GM18498 (cell line): ENCODE measurements around the gene SLC2A8.
A peak's percentile ranks its signal among the peaks of the same experiment; 100 is the strongest.

Source experiments
- ATAC-seq: cut with Tn5 transposase; IDR thresholded peaks from one replicate; pipeline ENCODE4 v1.9.1; 2021; ENCODE audit warnings: mild to moderate bottlenecking, moderate library complexity; ENCODE audit not compliant: unreplicated experiment

Gene SLC2A8

DNA sequence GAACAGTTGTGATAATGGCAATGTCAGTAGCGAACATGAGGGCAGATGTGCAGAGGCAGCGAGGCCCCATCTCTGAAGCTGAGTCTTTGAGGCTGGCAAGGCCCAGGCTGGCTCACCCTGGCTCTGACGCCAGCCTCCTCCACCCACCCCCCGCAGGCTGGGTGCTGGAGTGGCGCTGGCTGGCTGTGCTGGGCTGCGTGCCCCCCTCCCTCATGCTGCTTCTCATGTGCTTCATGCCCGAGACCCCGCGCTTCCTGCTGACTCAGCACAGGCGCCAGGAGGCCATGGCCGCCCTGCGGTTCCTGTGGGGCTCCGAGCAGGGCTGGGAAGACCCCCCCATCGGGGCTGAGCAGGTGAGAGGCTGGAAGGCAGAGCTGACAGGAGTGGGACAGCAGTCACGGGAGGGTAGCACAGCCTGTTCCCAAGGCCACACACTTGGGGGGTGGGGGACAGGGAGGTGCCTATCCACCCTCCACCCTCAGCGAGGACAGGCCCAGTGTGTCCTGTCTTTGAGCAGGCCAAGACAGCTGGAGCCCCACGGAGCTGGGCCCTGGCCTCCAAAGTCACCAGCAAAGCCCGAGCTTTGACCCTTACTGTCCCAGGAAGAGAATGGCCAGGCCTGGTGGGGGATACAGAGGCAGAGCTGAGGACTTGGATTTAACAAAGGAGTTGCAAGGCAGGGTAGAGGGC is 5.6 kb downstream of the SLC2A8 start:
- no peak for ATAC-seq

DNA sequence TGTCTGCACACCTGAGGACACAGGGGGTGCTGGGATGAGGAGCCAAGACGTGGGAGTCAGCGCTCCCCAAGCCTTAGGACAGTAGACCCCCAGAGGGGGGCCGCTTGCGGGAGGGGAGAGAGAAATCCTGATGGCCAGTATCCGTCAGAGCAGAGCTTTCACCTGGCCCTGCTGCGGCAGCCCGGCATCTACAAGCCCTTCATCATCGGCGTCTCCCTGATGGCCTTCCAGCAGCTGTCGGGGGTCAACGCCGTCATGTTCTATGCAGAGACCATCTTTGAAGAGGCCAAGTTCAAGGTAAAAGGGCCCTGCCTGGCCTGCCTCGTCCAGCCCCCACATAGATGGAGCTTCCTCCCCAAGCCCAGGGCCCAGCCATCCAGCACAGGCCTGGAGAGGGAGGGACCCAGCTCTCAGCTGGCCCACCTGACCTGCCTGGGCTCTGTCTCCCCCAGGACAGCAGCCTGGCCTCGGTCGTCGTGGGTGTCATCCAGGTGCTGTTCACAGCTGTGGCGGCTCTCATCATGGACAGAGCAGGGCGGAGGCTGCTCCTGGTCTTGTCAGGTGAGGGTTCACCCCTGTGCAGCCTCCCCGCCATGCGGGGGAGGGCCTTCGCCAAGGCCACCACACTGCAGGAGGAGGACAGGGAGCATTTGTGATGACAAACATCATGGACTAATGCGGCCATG is 6.7 kb downstream of the SLC2A8 start:
- ATAC-seq, result no peak

DNA sequence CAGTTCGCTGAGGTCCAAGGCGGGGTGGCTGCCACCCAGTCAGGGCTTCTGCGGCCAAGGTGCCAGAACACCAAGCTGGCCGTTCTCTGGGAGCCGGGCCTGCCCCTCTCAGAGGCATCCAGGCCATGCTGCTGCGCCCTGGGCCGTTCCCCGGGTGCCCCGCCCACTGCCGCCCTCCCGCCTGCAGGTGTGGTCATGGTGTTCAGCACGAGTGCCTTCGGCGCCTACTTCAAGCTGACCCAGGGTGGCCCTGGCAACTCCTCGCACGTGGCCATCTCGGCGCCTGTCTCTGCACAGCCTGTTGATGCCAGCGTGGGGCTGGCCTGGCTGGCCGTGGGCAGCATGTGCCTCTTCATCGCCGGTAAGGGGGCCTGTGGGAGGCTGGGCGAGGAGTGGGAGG is 7.7 kb downstream of the SLC2A8 start:
- no peak for ATAC-seq

DNA sequence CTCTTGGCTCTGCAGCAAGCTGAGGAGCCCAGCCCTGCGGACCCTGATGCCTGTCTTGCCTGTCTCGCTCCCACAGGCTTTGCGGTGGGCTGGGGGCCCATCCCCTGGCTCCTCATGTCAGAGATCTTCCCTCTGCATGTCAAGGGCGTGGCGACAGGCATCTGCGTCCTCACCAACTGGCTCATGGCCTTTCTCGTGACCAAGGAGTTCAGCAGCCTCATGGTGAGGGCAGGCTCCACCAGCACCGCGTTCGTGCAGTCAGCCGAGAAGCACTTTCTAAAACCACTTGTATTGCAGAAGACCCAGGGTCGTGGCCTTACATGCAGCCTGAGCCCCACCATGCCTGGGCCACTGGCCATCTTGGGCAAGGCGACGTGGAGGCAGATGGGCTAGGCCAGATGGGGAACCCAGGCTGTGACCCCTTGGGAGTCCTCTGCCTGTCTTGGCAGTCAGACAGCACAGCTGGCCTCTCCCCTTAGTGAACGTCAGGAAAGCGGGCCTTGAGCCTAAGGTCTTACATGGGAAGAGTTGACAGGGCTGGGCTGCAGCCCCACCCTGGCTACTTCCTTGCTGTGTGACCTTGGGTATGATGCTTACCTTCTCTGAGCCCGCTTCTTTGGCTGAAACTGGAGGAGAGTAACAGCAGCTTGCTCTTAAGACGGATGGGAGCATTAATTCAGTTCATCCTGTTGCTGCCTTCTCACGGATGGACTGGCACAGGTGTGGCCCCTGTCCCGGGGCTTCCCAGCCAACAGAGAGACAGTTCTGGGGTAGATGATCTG is 8.6 kb downstream of the SLC2A8 start:
- ATAC-seq, result no peak

DNA sequence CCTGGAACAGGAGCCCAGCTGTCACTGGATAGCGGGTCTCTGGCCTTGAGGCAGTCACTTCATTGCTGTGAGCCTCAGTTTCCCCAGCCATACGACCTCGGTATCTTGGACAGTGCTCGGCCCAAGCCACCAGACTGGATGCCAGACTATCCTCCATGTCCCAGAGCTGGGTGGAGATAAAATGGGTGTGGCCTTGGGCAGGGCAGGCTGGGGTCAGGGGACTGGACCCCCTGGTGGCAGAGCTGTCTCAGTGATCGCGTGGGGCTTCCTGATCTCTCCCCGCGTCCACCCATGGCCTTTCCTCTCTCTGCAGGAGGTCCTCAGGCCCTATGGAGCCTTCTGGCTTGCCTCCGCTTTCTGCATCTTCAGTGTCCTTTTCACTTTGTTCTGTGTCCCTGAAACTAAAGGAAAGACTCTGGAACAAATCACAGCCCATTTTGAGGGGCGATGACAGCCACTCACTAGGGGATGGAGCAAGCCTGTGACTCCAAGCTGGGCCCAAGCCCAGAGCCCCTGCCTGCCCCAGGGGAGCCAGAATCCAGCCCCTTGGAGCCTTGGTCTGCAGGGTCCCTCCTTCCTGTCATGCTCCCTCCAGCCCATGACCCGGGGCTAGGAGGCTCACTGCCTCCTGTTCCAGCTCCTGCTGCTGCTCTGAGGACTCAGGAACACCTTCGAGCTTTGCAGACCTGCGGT is 10.0 kb downstream of the SLC2A8 start:
- ATAC-seq, result no peak

DNA sequence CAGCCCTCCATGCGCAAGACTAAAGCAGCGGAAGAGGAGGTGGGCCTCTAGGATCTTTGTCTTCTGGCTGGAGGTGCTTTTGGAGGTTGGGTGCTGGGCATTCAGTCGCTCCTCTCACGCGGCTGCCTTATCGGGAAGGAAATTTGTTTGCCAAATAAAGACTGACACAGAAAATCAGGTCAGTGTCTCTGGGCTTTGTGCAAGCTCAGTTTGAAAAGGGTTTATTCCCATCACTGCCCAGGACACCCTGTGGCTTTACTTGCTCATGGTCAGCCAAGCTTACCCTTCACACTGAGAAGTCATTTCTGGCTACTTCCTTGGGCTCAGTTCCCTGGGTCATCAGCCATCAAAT is 10.5 kb downstream of the SLC2A8 start:
- no peak for ATAC-seq

DNA sequence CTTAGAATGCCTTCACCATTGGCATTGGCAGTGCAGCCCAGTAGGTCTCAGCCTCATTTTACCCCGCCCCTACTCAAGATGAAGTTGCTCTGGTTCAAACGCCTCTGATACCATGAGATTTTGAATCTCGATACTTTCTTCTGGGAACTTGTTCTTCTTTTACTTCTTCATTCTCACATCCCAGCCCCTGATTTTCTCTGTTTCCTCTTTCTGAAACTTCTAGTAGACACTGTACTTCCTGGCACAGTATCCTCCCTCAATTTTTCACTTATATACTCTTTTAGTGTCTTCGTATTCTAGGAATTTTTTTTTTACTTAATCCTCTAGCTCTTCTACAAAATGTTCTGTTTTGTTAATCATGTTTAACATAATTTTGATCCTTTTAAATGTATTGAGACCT is 14.2 kb downstream of the SLC2A8 start:
- no peak for ATAC-seq

DNA sequence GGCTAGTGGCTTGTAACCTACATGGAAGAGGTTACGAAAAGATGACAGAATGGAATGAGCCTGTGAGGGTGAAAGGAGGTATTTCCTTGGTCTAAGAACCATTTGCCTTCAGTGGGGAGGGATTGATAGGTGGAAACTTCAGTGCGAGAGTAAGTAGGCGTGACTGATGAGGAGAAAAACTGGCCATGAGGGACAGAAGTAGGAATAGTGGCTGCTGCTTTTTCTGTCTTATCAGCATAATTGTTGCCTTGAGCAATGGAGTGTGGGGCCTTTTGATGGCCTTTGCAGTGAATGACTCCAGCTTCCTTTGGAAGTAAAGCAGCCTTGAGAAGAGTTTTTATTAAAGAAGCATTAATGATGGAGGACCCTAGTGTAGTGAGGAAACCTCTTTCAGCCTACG is 18.2 kb downstream of the SLC2A8 start:
- no peak for ATAC-seq

DNA sequence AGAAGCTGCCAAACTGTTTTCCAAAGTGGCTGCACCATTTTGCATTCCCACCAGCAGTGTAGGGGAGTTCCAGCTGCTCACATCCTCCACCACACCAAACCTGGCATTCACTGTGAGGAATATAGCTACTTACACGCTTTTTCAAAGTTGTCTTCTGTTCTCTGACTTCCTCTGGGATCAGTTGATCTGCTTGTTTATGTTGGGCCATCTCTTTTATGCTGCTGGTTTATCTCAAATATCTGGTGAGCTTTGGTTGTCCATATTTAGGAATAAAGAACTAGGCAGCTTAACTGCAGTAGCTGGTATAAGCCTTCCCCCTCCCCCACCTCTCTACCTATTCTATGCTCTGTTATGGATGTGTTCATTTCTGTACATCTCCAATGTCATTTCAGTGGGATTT is 18.7 kb downstream of the SLC2A8 start:
- ATAC-seq, result no peak

DNA sequence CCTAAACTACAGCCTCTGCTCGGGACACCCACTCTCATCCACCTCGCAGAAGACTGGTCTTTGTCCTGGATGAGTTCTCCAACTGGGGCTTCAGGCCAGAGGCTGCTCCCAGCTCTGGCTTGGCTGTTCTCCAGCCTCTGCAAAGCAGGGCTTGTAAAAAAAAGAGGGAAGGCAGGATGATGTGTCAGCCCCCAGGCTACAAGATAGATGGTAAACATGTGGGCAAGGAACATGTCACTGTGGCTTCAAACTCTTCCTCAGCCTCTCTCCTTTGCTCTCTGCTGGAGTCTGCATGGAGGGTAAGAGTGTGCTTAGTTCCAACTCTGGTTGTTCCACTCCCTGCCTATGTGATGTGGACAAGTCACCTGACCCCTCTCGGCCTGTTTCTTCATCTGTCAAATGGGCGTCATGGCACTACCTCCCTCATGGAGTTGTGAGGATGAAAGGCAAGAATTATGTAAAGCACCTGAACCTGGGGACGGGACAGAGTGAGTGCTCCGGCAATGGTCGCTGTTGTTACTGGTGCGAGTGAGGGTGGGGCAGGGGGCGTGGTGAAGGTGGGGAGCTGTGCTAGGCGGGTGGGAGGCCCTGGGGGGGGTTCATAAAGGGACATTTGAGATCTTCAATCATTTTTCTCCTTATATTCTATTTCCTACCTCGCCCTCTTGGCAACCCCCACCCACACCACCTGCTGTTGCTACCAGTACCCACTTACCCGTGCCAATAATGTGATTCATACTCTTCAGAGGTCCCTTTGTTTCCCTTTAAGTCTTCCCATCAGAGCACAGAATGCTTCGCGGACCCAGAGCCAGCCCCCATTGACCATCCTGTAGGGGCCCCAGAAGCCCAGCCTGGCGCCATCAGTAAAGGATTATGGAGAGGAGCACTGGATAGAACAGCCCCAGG is 20.4 kb downstream of the SLC2A8 start:
- no peak for ATAC-seq

DNA sequence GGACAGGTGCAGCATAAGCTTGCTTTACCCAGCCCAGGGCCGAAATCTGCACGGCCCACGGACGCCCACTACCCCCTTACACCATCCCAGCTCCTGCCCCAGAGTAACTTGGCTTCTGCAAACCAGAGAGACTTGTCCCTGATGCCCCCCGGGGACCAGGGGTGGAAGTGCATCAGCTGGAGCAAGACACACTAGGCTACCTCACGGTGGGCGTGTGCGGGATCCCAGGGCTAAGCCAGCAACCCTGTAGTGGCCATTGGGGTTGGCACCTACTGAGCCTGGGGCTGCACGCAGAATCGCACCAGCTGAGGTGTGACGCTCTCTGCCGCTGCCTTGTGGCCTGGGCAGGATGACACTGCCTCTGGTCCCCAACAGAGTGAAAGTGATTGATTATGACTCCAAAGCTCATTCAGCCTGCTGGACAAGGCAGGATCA is 21.1 kb downstream of the SLC2A8 start:
- ATAC-seq, result no peak

DNA sequence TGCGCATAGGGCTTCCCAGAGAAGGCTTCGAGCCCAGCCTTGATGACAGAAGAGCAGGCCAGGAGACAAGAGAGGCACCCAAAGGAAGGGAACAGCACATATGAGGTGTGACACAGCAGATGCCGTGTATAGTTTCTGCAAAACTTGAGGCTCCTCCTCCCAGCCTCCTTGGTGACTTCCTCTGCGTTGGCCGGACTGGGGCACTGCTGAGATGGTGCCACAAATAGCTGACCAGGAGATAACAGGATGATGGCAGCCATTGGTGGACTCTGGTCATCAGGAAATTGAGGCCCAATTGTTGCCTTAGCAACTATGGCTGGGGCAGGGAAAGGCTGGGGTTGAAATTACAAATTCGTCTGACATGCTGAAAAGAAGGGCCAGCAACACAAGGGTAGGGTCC is 22.4 kb downstream of the SLC2A8 start:
- ATAC-seq, result no peak

DNA sequence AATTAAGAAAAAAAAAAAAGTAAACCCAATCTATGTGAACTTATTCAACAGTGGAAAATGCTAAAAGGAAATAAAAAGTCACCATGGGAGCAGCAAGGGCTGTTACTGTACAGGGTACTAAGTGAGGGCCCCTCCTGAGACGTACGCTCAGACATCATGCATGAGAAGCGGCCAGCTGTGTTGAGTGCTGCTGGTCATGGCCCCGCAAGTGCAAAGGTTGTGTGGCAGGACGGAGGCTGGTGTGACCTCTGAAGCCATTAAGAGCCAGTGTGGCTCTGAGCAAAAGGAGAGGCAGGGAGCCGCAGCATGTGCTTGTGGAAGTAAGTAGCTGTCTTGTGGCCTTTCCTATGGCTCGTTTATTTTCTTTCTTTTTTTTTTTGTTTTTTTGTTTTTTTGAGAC is 24.1 kb downstream of the SLC2A8 start:
- ATAC-seq, result no peak

DNA sequence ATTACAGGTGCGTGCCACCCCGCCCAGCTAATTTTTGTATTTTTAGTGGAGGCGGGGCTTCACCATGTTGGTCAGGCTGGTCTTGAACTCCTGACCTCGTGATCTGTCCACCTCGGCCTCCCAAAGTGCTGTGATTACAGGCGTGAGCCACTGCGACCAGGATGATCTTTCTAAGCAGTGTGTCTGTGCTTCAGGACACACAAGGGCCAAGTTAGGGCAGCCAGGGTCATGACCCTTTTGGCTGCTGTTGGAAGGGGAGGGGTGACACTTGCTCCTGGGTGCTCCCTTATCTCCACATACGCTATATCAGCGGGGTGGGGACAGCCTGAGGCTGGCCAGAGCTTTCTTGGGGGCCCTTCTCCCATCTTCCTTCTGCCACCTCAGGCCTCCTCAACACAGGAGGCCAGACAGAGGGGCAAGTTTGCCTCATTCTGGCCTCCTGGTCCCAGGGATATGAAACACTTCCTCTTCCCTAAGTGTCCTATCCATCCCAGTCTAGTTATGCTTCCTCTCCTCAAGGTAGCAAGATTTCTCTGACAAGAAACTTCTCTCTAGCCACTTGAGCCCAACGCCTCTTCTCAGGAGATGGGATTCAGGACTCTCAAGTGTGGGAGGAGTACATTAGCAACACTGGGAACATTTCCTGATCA is 25.3 kb downstream of the SLC2A8 start:
- no peak for ATAC-seq

DNA sequence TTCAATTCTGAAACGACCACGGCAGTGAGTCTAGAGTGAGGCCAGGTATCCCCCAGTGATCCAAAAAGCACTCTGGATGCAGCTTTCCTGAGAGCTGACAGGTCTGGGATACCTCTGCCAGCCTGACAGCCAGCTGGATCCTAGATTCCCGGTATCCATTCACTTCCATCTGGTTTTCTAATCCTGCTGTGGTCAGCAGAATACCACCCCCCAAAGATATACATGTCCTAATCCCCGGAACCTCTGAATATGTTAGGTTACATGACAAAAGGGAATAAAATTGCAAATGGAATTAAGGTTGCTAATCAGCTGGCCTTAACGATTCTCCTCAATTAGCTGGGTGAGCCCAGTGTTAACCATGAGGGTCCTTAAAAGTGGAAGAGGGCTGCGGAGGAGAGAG is 25.8 kb downstream of the SLC2A8 start:
- ATAC-seq, result no peak

DNA sequence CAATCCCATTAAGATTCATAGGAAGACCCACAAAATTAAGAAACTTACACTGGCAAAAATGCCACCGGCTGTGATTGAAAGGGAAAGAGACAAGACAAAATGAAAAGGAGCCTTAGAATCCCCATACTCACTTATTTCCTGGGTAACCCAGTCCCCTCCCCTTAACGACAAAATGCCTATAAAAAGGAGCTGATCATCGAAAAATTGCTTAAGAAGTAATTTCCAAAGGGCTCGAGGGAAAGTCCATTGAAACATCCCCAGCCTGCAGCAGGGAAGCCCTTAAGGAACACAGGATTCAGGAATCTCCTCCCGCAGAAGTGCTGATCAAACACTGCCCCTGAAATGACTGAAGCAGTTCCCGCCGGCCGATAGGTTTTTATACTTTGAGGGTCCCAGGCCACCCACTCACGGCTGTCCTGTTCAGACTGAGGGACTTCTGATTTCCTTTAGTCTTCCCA is 26.5 kb downstream of the SLC2A8 start:
- no peak for ATAC-seq

DNA sequence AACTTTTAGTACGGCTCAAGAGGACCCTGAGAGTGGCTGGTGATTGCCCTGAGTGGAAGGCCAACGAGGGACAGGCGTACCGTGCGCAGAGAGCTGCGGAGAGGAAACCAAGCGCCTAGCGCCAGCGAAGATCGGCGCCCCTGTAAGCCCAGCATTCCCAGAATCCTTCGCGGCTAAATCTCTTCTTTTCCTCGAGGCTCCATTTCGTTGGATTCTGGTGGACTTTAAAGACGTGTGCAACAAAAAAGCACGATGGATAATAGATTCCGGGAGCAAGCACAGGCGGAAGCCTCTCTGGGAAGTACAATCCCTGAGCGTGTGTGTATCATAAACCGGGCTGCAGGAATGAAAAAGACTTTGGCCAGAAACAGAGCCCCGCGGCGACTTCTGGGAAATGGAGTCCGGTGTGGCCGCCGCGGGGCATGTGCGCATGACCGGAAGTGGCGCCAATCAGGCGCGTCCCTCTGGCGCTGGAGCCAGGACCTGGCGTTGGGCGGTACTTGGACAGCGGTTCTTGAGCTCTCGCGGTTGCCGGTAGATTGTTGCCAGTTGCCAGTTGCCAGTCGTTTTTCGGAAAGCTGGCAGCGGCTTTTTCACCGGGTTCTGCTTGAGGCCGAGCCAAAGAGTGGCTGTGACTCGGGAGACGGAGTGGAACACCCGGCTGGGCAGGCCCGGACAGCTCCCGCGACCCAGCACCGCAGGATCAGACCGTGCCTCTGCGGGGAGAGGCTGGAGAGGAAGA is 27.1 kb downstream of the SLC2A8 start, which contains the start of gene ZNF79:
Gene ZNF79, plus strand, starts transcription at position 449 of the 742 bp plus-strand sequence. CDS start 406 bp downstream, outside the sequence.
- ATAC-seq, result peak; percentile 86

DNA sequence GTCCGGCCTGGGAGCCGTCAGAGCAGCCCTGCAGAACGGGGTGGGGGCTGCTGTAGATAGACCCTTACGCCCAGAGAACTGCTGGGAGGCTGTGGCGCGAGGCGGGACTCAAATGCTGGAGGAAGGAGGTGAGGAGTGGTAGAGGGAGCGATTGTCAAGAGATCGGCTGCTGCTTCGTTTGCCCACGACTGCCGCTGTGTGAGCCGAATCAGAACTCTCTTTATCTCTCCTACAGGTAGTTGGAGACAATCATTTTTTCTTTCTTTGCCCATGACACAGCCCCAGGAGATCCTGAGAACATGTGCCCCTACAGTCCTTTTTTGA is 27.7 kb downstream of the SLC2A8 start:
- ATAC-seq, result peak; percentile 28

DNA sequence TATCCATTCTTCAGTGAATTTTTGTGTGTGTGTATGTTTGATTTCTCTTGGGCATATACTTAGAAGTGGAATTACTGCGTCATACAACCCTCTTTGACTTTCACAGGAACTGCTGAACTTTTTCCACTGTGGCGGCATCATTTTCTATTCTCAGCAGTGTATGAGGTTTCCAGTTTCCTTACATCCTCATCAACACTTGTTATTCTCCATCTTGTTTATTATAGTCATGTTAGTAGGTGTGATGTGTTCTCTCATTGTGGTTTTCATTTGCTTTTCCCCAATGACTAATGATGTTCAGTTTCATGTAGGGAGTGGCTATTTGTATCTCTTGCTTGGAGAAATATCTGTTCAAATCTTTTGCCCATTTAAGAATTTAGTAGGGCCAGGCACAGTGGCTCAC is 29.8 kb downstream of the SLC2A8 start:
- no peak for ATAC-seq
